ENCODE measurements around the gene L3MBTL4. TPM values are rescaled to one million over a fixed set of nuclear protein-coding genes. Genes with fewer than 3 reads are reported as not detected.

Gene L3MBTL4
- total RNA-seq, 1 donor from 2014 or later = 8.7 TPM

- ATAC-seq (no peak), DNase-seq (ENCODE audit: low spot score) (no peak)
- intact Hi-C loops (cut with DNase I) = no loop called here
These were observed 496.4 kb downstream of the L3MBTL4 start for GRCh38 chr18:5918205-5918858.

GRCh38 chr18:5914951-5915350 lies 499.8 kb downstream of the L3MBTL4 start:
- ATAC-seq = no peak
- intact Hi-C loops (cut with DNase I) = no loop called here
- no peak for DNase-seq (ENCODE audit: low spot score)

DNA sequence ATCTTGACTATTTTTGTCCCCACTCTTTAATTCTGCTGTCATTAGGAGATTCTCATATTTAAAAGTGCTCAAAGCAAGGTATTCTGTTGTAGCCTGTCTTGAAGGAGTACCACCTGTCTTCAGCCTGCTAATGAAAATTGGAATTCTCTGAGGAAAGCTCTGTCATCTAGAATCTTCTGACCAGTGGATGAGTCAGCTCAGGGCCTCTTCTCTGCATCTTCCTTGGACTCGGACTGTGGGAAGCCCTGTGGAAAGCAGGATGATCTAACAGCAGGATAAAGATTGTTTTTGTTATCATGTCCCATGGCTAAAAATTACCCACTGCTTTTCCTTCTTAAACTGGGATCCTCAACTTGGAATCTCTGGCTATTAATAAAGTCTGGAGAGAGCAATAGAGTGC lies 500.7 kb downstream of the L3MBTL4 start:
- no peak for DNase-seq (ENCODE audit: low spot score)
- ATAC-seq = no peak
- intact Hi-C loops (cut with DNase I) = no loop called here

DNA sequence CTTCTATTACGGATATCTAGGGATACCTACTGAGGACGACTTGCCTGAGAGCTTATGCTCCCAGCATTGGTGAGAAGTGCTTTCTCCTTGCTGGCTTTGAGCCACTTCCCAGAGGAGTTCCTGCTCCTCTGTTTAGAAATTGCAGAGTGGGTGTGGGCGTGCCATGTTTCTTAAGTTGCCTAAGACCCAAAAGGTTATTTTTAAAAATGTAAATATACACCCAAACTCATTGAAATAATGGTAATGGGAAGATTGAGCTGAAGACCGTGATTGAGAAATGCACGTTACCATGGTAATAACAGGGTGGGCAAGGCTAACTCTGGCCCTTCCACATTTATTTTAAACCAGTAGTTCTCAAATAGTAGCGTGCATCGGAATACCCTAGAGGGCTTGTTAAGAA lies 502.1 kb downstream of the L3MBTL4 start:
- DNase-seq (ENCODE audit: low spot score) (no peak), ATAC-seq (no peak)
- intact Hi-C loops (cut with DNase I) = no loop called here

- DNase-seq (ENCODE audit: low spot score) (no peak), ATAC-seq (no peak)
- intact Hi-C loops (cut with DNase I) = no loop called here
These were observed 505.6 kb downstream of the L3MBTL4 start for GRCh38 chr18:5909125-5909524.

Small RNA genes lying within 50 kb of the gene (microRNA-seq; reads per million reads assigned to microRNA genes)
- gene MIR4317 = not detected
